ENCODE results near the gene TNFRSF19.

The TNFRSF19 gene

GRCh38 chr13:23686948-23687347, 116.7 kb downstream of the TNFRSF19 start:
- DNase-seq (ENCODE audit: low spot score): no peak

GRCh38 chr13:23687614-23688013, 117.4 kb downstream of the TNFRSF19 start:
- DNase-seq (ENCODE audit: low spot score): no peak

- no peak for DNase-seq (ENCODE audit: low spot score)
Observed at GRCh38 chr13:23688336-23688735, 118.1 kb downstream of the TNFRSF19 start.

GRCh38 chr13:23690668-23691067, 120.5 kb downstream of the TNFRSF19 start:
- no peak for DNase-seq (ENCODE audit: low spot score)

GRCh38 chr13:23692816-23693215, 122.6 kb downstream of the TNFRSF19 start:
- DNase-seq (ENCODE audit: low spot score): no peak

- DNase-seq (ENCODE audit: low spot score): no peak
Observed at GRCh38 chr13:23695196-23695595, 125.0 kb downstream of the TNFRSF19 start.

- DNase-seq (ENCODE audit: low spot score): no peak
Observed at GRCh38 chr13:23695711-23696464, 125.7 kb downstream of the TNFRSF19 start.

- DNase-seq (ENCODE audit: low spot score): no peak
Observed at GRCh38 chr13:23696610-23697009, 126.4 kb downstream of the TNFRSF19 start.

- DNase-seq (ENCODE audit: low spot score): no peak
Observed at GRCh38 chr13:23697772-23698313, 127.6 kb downstream of the TNFRSF19 start.

- DNase-seq (ENCODE audit: low spot score): no peak
Observed at GRCh38 chr13:23699271-23699670, 129.1 kb downstream of the TNFRSF19 start.

- no peak for DNase-seq (ENCODE audit: low spot score)
Observed at GRCh38 chr13:23701186-23701585, 131.0 kb downstream of the TNFRSF19 start.

GRCh38 chr13:23701636-23702035, 131.4 kb downstream of the TNFRSF19 start:
- no peak for DNase-seq (ENCODE audit: low spot score)

GRCh38 chr13:23703246-23703860, 133.1 kb downstream of the TNFRSF19 start:
- DNase-seq (ENCODE audit: low spot score): no peak

- no peak for DNase-seq (ENCODE audit: low spot score)
Observed at GRCh38 chr13:23705583-23705982, 135.4 kb downstream of the TNFRSF19 start.

- peak; percentile 14 for DNase-seq (ENCODE audit: low spot score)
Observed at GRCh38 chr13:23707674-23708073, 137.5 kb downstream of the TNFRSF19 start.

- no peak for DNase-seq (ENCODE audit: low spot score)
Observed at GRCh38 chr13:23709536-23709935, 139.3 kb downstream of the TNFRSF19 start.

GRCh38 chr13:23710366-23710765, 140.2 kb downstream of the TNFRSF19 start:
- no peak for DNase-seq (ENCODE audit: low spot score)

GRCh38 chr13:23711355-23711754, 141.1 kb downstream of the TNFRSF19 start:
- DNase-seq (ENCODE audit: low spot score): no peak

GRCh38 chr13:23714672-23715071, 144.5 kb downstream of the TNFRSF19 start:
- DNase-seq (ENCODE audit: low spot score): no peak

GRCh38 chr13:23715092-23715761, 145.0 kb downstream of the TNFRSF19 start:
- DNase-seq (ENCODE audit: low spot score): no peak

GRCh38 chr13:23715762-23716235, 145.6 kb downstream of the TNFRSF19 start:
- peak; percentile 21 for DNase-seq (ENCODE audit: low spot score)

- no peak for DNase-seq (ENCODE audit: low spot score)
Observed at GRCh38 chr13:23716401-23716800, 146.2 kb downstream of the TNFRSF19 start.

GRCh38 chr13:23718996-23719395, 148.8 kb downstream of the TNFRSF19 start:
- DNase-seq (ENCODE audit: low spot score): no peak

Measured in cerebellar cortex (tissue), 1 donor.